KOPT-K1 (cell line): ENCODE data around the gene OAS3.

Experiments
- H3K27ac ChIP-seq: fragments of 200-600 bp; sonication (generic); 2 replicates; pipeline ENCODE4 v1.5.1; 2016; ENCODE audit warnings: antibody characterized with exemption, mild to moderate bottlenecking, low read depth, low read length; ENCODE audit not compliant: poor library complexity, severe bottlenecking
- H3K36me3 ChIP-seq: fragments of 200-600 bp; sonication (generic); 2 replicates; pipeline ENCODE4 v1.5.1; 2017; ENCODE audit warnings: antibody characterized with exemption, mild to moderate bottlenecking, low read length, moderate library complexity; ENCODE audit not compliant: insufficient read depth
- H3K9me3 ChIP-seq: fragments of 200-600 bp; sonication (generic); 2 replicates; pipeline ENCODE4 v1.5.1; 2017; ENCODE audit warnings: antibody characterized with exemption, low read length, mild to moderate bottlenecking; ENCODE audit not compliant: insufficient read depth, poor library complexity, severe bottlenecking

OAS3 gene, protein sequence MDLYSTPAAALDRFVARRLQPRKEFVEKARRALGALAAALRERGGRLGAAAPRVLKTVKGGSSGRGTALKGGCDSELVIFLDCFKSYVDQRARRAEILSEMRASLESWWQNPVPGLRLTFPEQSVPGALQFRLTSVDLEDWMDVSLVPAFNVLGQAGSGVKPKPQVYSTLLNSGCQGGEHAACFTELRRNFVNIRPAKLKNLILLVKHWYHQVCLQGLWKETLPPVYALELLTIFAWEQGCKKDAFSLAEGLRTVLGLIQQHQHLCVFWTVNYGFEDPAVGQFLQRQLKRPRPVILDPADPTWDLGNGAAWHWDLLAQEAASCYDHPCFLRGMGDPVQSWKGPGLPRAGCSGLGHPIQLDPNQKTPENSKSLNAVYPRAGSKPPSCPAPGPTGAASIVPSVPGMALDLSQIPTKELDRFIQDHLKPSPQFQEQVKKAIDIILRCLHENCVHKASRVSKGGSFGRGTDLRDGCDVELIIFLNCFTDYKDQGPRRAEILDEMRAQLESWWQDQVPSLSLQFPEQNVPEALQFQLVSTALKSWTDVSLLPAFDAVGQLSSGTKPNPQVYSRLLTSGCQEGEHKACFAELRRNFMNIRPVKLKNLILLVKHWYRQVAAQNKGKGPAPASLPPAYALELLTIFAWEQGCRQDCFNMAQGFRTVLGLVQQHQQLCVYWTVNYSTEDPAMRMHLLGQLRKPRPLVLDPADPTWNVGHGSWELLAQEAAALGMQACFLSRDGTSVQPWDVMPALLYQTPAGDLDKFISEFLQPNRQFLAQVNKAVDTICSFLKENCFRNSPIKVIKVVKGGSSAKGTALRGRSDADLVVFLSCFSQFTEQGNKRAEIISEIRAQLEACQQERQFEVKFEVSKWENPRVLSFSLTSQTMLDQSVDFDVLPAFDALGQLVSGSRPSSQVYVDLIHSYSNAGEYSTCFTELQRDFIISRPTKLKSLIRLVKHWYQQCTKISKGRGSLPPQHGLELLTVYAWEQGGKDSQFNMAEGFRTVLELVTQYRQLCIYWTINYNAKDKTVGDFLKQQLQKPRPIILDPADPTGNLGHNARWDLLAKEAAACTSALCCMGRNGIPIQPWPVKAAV

GRCh38 chr12:112937741-112938719, at the start of gene OAS3:
TSS of gene OAS3 (plus strand) at chr12:112938474. CDS start at chr12:112938531, 57 bp downstream.
- Histone ChIP-seq H3K36me3 (peaks cover 10% of the 10 kb centered on the region; the same call in 1 of the 2 replicates), H3K9me3 (no peaks in the 10 kb centered on the region), H3K27ac (peak within 1 kb of the TSS; percentile 59)

DNA sequence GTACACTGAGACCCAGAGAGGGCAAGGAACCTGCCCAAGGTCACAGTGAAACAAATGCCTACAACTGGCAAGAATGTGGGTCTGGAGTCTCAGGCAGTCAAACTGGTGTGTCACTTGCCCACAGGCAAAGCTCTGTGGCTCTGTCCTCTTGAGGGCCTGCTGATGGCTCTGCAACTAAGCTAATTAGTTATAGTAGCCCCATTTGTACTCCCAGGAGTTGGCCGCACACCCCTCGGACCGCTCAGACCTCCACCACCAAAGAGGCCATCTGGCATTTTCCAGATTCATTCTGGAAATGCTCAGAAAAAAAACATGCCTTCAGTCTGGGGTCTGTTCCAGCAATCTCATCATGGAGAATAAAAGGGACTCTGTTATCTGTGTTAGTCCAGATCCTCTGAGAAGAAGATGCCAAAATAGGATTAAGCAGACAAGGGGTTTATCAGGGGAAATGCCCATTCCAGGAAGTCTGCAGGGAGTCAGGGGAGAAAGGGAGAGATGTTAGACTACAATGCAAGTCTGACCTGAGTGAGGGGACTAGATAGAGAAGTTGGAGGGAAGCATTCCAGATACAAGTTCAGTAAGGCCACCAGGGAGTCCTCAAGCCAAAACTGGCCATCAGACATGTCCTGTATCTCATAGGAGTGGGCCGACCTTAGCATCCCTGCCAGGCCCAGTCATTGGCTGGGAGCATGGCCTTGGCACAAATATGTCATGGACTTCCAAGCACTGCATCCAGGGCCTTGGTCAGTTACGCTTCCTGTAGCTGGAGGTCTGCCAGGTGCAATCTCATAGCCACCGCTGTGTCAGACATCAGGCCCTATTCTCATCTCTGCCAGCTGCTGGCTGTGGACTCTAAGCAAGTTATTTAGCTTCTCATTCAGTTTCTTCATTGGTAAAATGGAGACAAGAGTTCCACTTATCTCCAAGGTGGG, 46.9 kb upstream of the OAS3 start:
- H3K27ac ChIP-seq = no peak overlapping the region
- H3K36me3 ChIP-seq = no peaks in the 10 kb centered on the region
- peaks cover 2% of the 10 kb centered on the region for H3K9me3 ChIP-seq

- Histone ChIP-seq H3K27ac (no peak overlapping the region), H3K36me3 (no peaks in the 10 kb centered on the region), H3K9me3 (no peaks in the 10 kb centered on the region)
These were observed 45.4 kb upstream of the OAS3 start for GRCh38 chr12:112892856-112893255.

DNA sequence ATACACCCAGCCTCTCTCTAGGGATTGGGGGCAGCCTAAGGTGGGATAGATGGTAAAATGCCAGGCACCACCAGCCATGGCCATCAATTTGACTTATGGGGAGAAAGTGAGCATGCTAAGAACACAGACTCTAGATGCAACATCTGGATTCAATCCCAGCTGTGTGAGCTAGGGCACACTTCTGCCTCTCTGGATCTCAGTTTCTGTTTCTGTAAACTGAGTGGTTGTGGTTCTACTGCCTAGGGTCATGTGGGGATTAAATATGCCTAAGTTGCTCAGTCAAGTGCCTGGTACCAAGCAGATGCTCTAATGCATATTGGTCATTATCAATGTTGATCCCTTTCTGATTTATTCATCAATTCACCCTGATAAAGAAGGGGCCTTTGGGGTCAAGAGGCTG, 44.1 kb upstream of the OAS3 start:
- H3K27ac ChIP-seq = no peak overlapping the region
- no peaks in the 10 kb centered on the region for H3K36me3 ChIP-seq
- no peaks in the 10 kb centered on the region for H3K9me3 ChIP-seq

DNA sequence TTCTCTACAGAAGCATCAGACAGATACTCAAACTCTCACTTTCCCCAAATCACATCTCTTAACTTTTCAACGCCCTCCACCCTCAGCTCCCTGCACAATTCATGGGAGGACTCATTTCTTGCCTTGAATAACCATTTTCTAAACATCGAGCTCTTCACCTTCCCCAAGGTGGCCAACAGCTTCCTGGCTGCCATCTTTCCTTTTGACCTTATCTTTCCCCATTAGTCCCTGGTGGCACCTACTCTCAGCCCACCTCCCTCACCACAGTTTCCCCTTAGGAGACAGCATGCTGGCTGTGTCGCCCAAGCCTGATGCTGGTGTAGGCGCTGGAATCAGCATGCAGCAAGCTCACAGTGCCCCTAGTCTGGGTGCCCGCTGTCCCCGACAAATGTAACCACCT, 39.9 kb upstream of the OAS3 start:
- H3K27ac ChIP-seq = no peak overlapping the region

DNA sequence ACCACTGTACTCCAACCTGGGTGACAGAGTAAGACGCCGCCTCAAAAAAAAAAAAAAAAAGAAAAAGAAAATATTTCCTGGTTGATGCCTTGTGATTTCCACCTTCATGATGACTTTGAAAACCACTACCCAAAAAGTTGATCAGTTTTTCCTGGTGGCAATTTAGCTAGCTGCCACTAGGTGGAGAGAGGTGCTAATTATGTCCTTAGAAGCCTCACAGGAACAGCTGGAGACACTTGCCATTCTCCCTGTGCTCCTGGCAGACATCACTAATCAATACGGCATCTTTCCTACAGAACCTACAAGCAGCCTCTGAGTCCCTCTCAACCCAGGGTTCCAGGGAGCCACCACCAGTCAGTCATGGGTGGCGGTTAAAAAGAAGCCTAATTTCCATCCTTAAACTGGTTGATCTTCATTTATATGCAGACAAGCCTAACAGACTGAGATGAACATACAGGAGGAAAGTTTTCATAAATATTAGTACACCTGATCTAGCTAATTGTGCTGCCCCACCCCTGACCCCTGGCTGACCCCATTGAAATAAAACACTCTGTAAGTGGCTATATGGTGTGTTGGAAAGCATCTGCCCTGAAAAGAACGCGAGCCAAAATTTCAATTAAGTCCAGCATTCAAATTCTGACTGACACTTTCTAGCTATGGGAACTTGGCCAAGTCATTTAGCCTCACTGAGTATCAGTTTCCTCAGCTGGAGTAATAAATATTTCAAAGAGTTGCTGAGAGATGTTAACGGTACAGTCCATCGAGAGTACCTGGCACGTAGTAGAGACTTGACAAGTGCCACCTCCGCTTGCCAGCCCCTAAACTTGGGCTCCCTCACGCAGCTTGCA, 37.8 kb upstream of the OAS3 start:
- H3K27ac ChIP-seq = no peak overlapping the region
- H3K36me3 ChIP-seq = no peaks in the 10 kb centered on the region
- no peaks in the 10 kb centered on the region for H3K9me3 ChIP-seq

More for the DNA sequence above, 39.9 kb upstream of the OAS3 start:
- H3K36me3 ChIP-seq = no peaks in the 10 kb centered on the region
- H3K9me3 ChIP-seq = no peaks in the 10 kb centered on the region

GRCh38 chr12:112901271-112901670, 37.0 kb upstream of the OAS3 start:
- no peaks in the 10 kb centered on the region for H3K36me3 ChIP-seq
- no peak overlapping the region for H3K27ac ChIP-seq
- no peaks in the 10 kb centered on the region for H3K9me3 ChIP-seq

DNA sequence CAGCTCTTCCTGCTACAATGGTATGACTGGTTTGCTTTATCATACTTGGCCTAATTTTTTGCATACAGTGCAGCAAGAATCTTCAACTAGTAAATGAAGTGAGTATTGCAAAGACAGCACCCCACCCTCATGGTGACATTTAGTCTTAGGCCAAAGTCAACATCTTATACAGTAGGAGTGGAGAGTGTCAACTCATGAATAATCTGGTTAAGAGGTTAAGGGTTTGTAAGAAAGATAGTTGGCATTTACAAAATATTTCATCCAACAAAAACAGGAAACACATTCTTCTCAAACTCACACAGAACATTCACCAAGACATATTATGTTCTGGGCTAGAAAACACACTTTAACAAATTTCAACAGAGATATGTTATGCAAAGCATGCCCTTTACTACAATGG, 33.7 kb upstream of the OAS3 start:
- Histone ChIP-seq H3K9me3 (no peaks in the 10 kb centered on the region), H3K27ac (no peak overlapping the region), H3K36me3 (no peaks in the 10 kb centered on the region)

- Histone ChIP-seq H3K36me3 (no peaks in the 10 kb centered on the region), H3K9me3 (no peaks in the 10 kb centered on the region), H3K27ac (no peak overlapping the region)
These were observed 32.7 kb upstream of the OAS3 start for GRCh38 chr12:112905451-112906089.

GRCh38 chr12:112906712-112907414, 31.4 kb upstream of the OAS3 start, which contains the start of gene OAS1:
TSS of gene OAS1 (plus strand) at chr12:112906962. CDS start at chr12:112907040, 78 bp downstream.
- Histone ChIP-seq H3K27ac (peak within 1 kb of the TSS; percentile 46), H3K9me3 (peaks cover 1% of the 10 kb centered on the region)

GRCh38 chr12:112907415-112908157, 30.7 kb upstream of the OAS3 start:
- H3K36me3 ChIP-seq = no peaks in the 10 kb centered on the region
- peak overlapping the region; percentile 46 for H3K27ac ChIP-seq

More at GRCh38 chr12:112906712-112907414, 31.4 kb upstream of the OAS3 start, which contains the start of gene OAS1:
- no peaks in the 10 kb centered on the region for H3K36me3 ChIP-seq

More at GRCh38 chr12:112907415-112908157, 30.7 kb upstream of the OAS3 start:
- H3K9me3 ChIP-seq = peaks cover 8% of the 10 kb centered on the region
